Ascending aorta (tissue), 2 donors: ENCODE data around the gene C4orf17. TPM values are rescaled to one million over a fixed set of nuclear protein-coding genes. Genes with fewer than 3 reads are reported as not detected.
"Not testable (repeated sequence)": the region's sequence is repeated elsewhere in the genome, so short reads cannot be mapped to it uniquely, and the experiment has no call there.

Source experiments
- DNase-seq, 2 donors: peaks; one replicate each; pipeline ENCODE4 v3.0.0-alpha.2; 2019; ENCODE audit warnings: low spot score in 2 of 2
- H3K27ac ChIP-seq, 2 donors: fragments of 200-600 bp; sonication (generic); one replicate each; pipeline ENCODE4 v1.5.1; 2016 to 2017; ENCODE audit warnings: mild to moderate bottlenecking in 1 of 2
- H3K27me3 ChIP-seq: fragments of 200-600 bp; sonication (generic); one replicate; pipeline ENCODE4 v1.5.1; 2017
- H3K36me3 ChIP-seq, 2 donors: fragments of 200-600 bp; sonication (generic); one replicate each; pipeline ENCODE4 v1.5.1; 2016
- H3K4me1 ChIP-seq, 2 donors: fragments of 200-600 bp; sonication (generic); one replicate each; pipeline ENCODE4 v1.5.1; 2016 to 2017; ENCODE audit warnings: mild to moderate bottlenecking in 1 of 2
- H3K4me3 ChIP-seq, 2 donors: fragments of 200-600 bp; sonication (generic); one replicate each; pipeline ENCODE4 v1.5.1; 2016 to 2017; ENCODE audit warnings: mild to moderate bottlenecking in 1 of 2
- H3K9me3 ChIP-seq, 2 donors: fragments of 200-600 bp; sonication (generic); one replicate each; pipeline ENCODE4 v1.5.1; 2016
- intact Hi-C: fragments of 100-400 bp; cut with DNase I; formaldehyde crosslinking; loops from one replicate; pipeline ENCODE4 v1.15.1; 2023
- total RNA-seq: library from RNA; depleted of rRNA; stranded (reverse); fragments of >200 nt; gene quantifications from one replicate; pipeline ENCODE4 v1.1.0, GENCODE V29; 2016
- TF ChIP-seq, protein P1 (sequence below), 3 experiments: fragments of 200-600 bp in 2 of 3; fragments of 450-650 bp in 1 of 3; sonication (generic) in 2 of 3; IDR thresholded peaks; one replicate each; pipeline ENCODE4 v1.5.1; 2016 to 2019; ENCODE audit warnings: antibody characterized with exemption in 3 of 3, mild to moderate bottlenecking in 1 of 3, moderate library complexity in 1 of 3

C4orf17 gene
- total RNA-seq, 1 donor from 2014 or later: not detected

DNA sequence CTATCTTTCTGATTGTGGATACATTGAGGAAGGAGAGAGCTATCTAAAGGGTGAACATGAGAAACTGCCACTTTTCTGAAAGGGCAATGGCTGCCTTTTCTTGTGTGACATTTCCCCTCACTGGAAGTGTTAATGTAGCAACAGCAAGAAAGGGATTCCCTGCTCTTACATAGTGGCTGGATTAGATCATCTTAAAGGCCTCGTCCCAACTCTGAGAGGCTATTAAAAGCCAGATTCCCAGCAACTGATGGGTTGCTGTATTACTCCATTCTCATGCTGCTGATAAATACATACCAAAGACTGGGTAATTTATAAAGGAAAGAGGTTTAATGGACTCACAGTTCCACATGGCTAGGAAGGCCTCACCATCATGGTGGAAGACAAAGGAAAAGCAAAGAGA lies 41.9 kb upstream of the C4orf17 start:
- Histone ChIP-seq H3K27me3 (no peaks in the 10 kb centered on the region), H3K27ac (no peak overlapping the region), H3K4me3 (no peak overlapping the region), H3K9me3 (no peaks in the 10 kb centered on the region), H3K4me1 (no peaks in the 10 kb centered on the region), H3K36me3 (no peaks in the 10 kb centered on the region)
- intact Hi-C loops: no loop called here
- TF ChIP-seq, protein P1, sequence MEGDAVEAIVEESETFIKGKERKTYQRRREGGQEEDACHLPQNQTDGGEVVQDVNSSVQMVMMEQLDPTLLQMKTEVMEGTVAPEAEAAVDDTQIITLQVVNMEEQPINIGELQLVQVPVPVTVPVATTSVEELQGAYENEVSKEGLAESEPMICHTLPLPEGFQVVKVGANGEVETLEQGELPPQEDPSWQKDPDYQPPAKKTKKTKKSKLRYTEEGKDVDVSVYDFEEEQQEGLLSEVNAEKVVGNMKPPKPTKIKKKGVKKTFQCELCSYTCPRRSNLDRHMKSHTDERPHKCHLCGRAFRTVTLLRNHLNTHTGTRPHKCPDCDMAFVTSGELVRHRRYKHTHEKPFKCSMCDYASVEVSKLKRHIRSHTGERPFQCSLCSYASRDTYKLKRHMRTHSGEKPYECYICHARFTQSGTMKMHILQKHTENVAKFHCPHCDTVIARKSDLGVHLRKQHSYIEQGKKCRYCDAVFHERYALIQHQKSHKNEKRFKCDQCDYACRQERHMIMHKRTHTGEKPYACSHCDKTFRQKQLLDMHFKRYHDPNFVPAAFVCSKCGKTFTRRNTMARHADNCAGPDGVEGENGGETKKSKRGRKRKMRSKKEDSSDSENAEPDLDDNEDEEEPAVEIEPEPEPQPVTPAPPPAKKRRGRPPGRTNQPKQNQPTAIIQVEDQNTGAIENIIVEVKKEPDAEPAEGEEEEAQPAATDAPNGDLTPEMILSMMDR (IDR thresholded peaks at IDR 0.05): no peak
- DNase-seq: no peak

- no peak for DNase-seq
- H3K9me3 ChIP-seq: no peaks in the 10 kb centered on the region
- H3K4me1 ChIP-seq: no peaks in the 10 kb centered on the region
- H3K36me3 ChIP-seq: no peaks in the 10 kb centered on the region
- TF ChIP-seq, protein P1 (IDR thresholded peaks at IDR 0.05): no peak
- intact Hi-C loops: no loop called here
- H3K27ac ChIP-seq: no peak overlapping the region
- no peak overlapping the region for H3K4me3 ChIP-seq
- no peaks in the 10 kb centered on the region for H3K27me3 ChIP-seq
These were observed 39.5 kb upstream of the C4orf17 start for GRCh38 chr4:99471349-99471748.

- Histone ChIP-seq H3K27ac (no peak overlapping the region), H3K4me1 (no peaks in the 10 kb centered on the region), H3K9me3 (no peaks in the 10 kb centered on the region), H3K36me3 (no peaks in the 10 kb centered on the region), H3K27me3 (no peaks in the 10 kb centered on the region), H3K4me3 (no peak overlapping the region)
- no peak for DNase-seq
- intact Hi-C loops: no loop called here
- TF ChIP-seq, protein P1 (IDR thresholded peaks at IDR 0.05): no peak
These were observed 38.9 kb upstream of the C4orf17 start for GRCh38 chr4:99471896-99472295.

GRCh38 chr4:99473131-99473530 lies 37.7 kb upstream of the C4orf17 start:
- no peaks in the 10 kb centered on the region for H3K36me3 ChIP-seq
- H3K4me1 ChIP-seq: no peaks in the 10 kb centered on the region
- no peaks in the 10 kb centered on the region for H3K9me3 ChIP-seq
- H3K27ac ChIP-seq: no peak overlapping the region
- no peaks in the 10 kb centered on the region for H3K27me3 ChIP-seq
- H3K4me3 ChIP-seq: no peak overlapping the region
- intact Hi-C loops: no loop called here
- TF ChIP-seq, protein P1 (IDR thresholded peaks at IDR 0.05): no peak
- no peak for DNase-seq

DNA sequence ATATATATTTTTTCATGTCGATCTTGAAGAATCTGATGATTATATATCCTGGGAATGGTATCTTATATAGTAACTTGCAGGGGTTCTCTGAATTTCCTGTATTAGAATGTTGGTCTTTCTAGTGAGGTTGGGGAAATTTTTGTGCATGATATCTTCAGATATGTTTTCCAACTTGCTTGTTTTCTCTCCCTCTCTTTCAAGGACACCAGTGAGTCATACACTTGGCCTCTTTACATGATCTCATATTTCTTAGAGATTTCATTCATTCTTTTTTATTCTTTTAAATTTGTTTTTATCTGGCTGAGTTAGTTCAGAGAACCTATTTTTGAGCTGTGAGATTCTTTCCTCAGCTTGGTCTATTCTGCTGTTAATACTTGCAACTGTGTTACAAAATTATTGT lies 27.2 kb upstream of the C4orf17 start:
- no peak overlapping the region for H3K4me3 ChIP-seq
- no peaks in the 10 kb centered on the region for H3K27me3 ChIP-seq
- TF ChIP-seq, protein P1 (IDR thresholded peaks at IDR 0.05): no peak
- H3K27ac ChIP-seq: no peak overlapping the region
- no peaks in the 10 kb centered on the region for H3K4me1 ChIP-seq
- no peak for DNase-seq
- no peaks in the 10 kb centered on the region for H3K36me3 ChIP-seq
- intact Hi-C loops: no loop called here
- peaks cover 10 to 15% of the 10 kb centered on the region in 2 donors for H3K9me3 ChIP-seq

DNA sequence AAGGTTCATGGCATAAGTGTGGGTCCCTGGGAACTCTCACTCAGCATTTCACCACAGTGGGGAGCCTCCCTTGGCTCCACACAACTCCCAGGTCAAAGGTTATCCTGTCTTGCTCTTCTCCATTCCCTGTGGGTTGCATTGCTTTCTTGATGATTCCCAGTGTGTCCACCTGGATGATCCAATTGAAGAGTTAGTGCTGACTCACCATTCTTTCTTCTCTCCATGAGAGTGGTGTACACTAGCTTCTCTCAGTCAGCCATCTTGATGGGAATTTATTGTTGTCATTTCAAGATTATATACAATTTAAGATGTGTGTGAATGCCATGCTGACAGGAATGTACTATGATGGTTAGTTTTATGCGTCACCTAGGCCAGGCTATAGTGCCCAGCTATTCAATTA lies 25.6 kb upstream of the C4orf17 start:
- Histone ChIP-seq H3K9me3 (peaks cover 10 to 15% of the 10 kb centered on the region in 2 donors), H3K27ac (no peak overlapping the region), H3K27me3 (no peaks in the 10 kb centered on the region), H3K4me3 (no peak overlapping the region), H3K4me1 (no peaks in the 10 kb centered on the region), H3K36me3 (no peaks in the 10 kb centered on the region)
- TF ChIP-seq, protein P1 (IDR thresholded peaks at IDR 0.05): no peak
- intact Hi-C loops: no loop called here
- DNase-seq: no peak

- H3K4me3 ChIP-seq, DNase-seq, H3K4me1 ChIP-seq, H3K27me3 ChIP-seq, H3K36me3 ChIP-seq, H3K27ac ChIP-seq, intact Hi-C loops: not testable (repeated sequence)
- H3K9me3 ChIP-seq: peaks cover 10 to 15% of the 10 kb centered on the region in 2 donors
These were observed 24.2 kb upstream of the C4orf17 start for GRCh38 chr4:99486648-99487047.
